Activated T-helper 17 cell treated with anti-CD3 and anti-CD28 coated beads, Interleukin-2, amount 50 U/mL, for 72 hours (primary cell): ENCODE results near the gene RANBP9. TPM values are rescaled to one million over a fixed set of nuclear protein-coding genes. Genes with fewer than 3 reads are reported as not detected.
A peak's percentile ranks its signal among the peaks of the same experiment; 100 is the strongest.

Source experiments
- ATAC-seq: fragments of 150-1000 bp; cut with Tn5 transposase; replicated peaks from 2 replicates; pipeline ENCODE4 v1.10.0; 2021; ENCODE audit warnings: mild to moderate bottlenecking, moderate library complexity
- H3K27ac Mint-ChIP-seq: one replicate; pipeline ENCODE4 v1.8.0; 2022; ENCODE audit warnings: mixed read lengths
- H3K27me3 Mint-ChIP-seq: one replicate; pipeline ENCODE4 v1.8.0; 2022; ENCODE audit warnings: mixed read lengths
- H3K36me3 Mint-ChIP-seq: one replicate; pipeline ENCODE4 v1.8.0; 2022; ENCODE audit warnings: low read depth, mild to moderate bottlenecking, mixed read lengths
- H3K4me1 Mint-ChIP-seq: one replicate; pipeline ENCODE4 v1.8.0; 2022; ENCODE audit warnings: mixed read lengths
- H3K4me3 Mint-ChIP-seq: one replicate; pipeline ENCODE4 v1.8.0; 2022; ENCODE audit warnings: mild to moderate bottlenecking, mixed read lengths
- H3K9me3 Mint-ChIP-seq: one replicate; pipeline ENCODE4 v1.8.0; 2022; ENCODE audit warnings: mixed read lengths
- total RNA-seq, 2 donors: library from RNA; stranded (reverse); gene quantifications; one replicate each; pipeline ENCODE4 v1.2.3, GENCODE V29; 2022

Gene RANBP9
- total RNA-seq, 2 donors from 2014 or later, result 57.3 to 68.2 TPM

DNA sequence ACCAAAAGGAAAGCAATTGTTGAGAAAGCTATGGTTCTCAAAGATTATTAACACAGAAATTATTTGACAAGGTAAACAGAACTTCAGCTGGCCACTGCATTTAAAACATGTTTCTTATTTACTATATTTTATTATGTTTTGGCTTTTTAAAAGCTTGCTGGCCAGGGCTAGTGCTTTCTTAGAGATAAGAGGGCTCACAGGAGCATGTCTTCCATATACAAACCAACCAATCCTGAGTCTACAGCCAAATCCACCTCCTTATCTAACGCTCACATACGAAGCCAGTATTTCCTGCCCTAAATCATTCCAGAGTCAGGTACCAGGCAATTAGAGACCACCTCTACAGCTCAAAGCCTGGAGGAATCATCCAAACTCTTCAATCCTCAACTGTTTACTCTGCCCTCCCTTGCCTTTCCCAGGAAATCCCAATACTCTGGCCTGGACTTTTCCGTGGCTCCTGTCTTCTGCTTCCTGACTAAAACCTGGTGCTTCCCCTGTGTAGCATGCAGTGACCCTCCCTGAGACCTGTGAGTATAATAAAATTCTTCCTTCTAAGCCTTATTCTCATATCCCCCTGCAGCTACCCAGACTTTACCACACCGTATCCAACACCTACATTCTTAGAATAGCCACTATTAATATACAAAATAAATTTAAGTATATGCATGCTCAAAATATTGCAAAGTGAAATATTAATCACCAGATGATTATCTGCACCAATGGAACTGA, 33.2 kb downstream of the RANBP9 start:
- H3K36me3 Mint-ChIP-seq, result peaks cover 44% of the 10 kb centered on the region
- no peaks in the 10 kb centered on the region for H3K27me3 Mint-ChIP-seq
- ATAC-seq, result no peak
- peaks cover 53% of the 10 kb centered on the region for H3K4me1 Mint-ChIP-seq
- peak overlapping the region; percentile 42 for H3K27ac Mint-ChIP-seq
- H3K4me3 Mint-ChIP-seq, result no peak overlapping the region
- peaks cover 5% of the 10 kb centered on the region for H3K9me3 Mint-ChIP-seq

DNA sequence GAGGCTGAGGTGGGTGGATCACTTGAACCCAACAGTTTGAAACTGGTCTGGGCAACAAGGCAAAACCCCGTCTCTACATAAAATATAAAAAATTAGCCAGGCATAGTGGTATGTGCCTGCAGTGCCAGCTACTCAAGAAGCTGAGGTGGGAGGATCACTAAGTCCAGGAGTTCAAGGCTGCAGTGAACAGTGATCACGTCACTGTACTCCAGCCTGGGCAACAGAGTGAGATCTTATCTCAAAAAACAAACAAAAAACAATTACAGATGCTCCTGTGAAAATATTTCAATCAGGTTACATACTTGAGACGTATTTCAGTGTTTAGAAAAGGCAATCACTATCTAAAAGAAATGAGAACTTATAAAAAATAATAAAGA, 33.8 kb downstream of the RANBP9 start:
- H3K9me3 Mint-ChIP-seq, result peaks cover 5% of the 10 kb centered on the region
- H3K27me3 Mint-ChIP-seq, result no peaks in the 10 kb centered on the region
- H3K4me1 Mint-ChIP-seq, result peaks cover 54% of the 10 kb centered on the region
- H3K36me3 Mint-ChIP-seq, result peaks cover 46% of the 10 kb centered on the region
- no peak overlapping the region for H3K27ac Mint-ChIP-seq
- no peak overlapping the region for H3K4me3 Mint-ChIP-seq
- ATAC-seq, result no peak

DNA sequence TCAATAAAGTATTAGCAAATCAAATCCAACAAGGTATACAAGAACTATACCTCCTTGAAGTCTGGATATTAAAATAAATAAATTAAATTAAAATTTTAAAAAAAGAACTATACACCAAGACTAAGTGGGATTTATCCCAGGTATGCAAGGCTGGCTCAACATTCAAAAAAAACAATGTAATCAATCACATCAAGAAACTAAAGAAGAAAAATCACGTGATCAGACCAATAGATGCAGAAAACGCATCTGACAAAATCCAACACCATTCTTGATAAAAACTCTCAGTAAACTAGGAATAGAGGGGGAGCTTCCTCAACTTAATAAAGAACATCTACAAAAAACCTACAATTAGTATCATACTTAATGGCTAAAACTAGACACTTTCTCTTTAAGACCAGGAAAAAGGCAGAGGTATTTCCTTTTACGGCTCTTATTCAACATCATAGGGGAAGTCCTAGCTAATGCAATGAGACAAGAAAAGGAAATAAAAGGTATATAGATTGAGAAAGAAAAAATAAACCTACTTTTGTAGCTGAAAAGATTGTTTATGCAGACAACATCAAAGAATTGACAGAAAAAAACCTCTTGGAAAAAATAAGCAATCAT, 35.0 kb downstream of the RANBP9 start:
- Mint-ChIP-seq H3K27ac (no peak overlapping the region), H3K4me1 (peaks cover 63% of the 10 kb centered on the region)
- no peak for ATAC-seq

DNA sequence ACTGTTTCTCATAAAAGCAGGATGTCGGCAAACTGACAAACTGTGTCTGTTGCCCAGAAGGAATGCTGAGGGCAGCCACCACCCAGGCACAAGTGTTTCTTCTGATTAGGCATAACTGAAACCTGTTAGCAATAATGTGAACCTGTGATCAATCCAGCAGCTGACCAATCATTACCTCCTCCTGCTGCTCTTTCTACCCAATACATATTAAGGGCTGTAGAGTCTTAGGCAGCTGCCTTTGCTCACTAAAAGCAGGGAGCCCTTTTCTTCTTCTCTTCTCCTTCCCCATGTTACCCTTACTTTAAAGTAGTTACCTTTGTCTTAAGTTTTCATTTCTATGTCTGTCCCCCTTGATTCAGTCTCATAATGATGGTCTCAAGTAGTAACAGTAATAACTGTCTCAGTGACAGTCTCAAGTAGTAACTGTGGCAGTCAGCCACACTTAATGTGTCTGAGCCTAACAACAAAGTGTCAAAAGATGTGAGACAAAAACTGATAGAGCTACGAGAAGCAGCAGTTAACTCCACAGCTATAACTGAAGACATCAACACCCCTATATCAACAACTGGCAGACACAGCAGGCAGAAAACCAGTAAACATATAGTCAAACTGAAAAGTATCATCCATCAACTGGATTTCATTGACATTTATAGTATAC, 37.0 kb downstream of the RANBP9 start:
- Mint-ChIP-seq H3K36me3 (peaks cover 32% of the 10 kb centered on the region), H3K27ac (peak overlapping the region; percentile 58), H3K9me3 (peaks cover 5% of the 10 kb centered on the region), H3K27me3 (no peaks in the 10 kb centered on the region), H3K4me3 (peak overlapping the region; percentile 40), H3K4me1 (peaks cover 52% of the 10 kb centered on the region)
- peak; percentile 80 for ATAC-seq

More for the DNA sequence above, 35.0 kb downstream of the RANBP9 start:
- Mint-ChIP-seq H3K4me3 (peak overlapping the region; percentile 9), H3K36me3 (peaks cover 47% of the 10 kb centered on the region), H3K27me3 (no peaks in the 10 kb centered on the region), H3K9me3 (peaks cover 5% of the 10 kb centered on the region)

DNA sequence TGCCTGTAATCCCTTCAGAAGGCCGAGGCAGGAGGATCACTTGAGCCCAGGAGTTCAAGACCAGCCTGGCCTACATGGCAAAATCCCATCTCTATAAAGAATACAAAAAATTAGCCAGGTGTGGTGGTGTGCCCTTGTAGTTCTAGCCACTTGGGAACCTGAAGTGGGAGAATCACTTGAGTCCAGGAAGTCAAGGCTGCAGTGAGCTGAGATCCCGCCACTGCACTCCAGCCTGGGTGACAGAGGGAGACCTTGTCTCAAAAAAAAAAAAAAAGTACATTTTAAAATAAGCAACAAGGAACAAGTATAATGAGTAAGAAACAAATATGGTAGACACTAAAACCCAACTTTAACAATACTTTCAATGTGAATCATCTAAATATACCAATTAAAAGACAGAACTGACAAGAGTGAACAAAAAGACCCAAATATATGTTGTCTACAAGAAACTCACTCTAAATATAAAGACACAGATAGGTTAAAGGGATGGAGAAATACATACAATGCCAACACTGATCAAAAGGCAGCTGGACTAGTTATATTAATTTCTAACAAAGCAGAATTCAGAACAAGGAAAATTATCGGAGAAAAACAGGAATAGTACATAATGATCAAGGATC, 37.7 kb downstream of the RANBP9 start:
- H3K27ac Mint-ChIP-seq, result no peak overlapping the region

DNA sequence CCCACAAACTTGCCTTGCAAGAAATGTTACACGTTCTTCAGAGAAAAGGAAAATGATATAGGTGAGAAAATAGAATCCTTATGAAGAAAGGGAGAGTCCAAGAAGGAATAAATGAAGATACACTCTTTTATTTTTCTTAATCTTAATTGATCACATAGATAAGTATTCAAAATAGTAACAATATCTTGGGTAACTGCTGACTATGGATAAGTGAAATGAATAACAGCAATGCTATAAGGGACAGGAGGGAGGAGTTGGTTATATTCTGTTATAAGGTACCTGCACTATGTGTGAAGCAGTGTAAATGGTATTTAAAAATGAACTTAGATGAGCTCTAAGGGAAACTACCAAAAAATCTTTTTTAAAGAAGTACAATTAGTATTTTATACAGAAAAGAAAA, 38.3 kb downstream of the RANBP9 start:
- ATAC-seq, result no peak
- Mint-ChIP-seq H3K36me3 (peaks cover 21% of the 10 kb centered on the region), H3K4me3 (peak overlapping the region; percentile 19), H3K27ac (peak overlapping the region; percentile 51), H3K27me3 (no peaks in the 10 kb centered on the region), H3K4me1 (peaks cover 49% of the 10 kb centered on the region), H3K9me3 (peaks cover 5% of the 10 kb centered on the region)

More for the DNA sequence above, 37.7 kb downstream of the RANBP9 start:
- peaks cover 5% of the 10 kb centered on the region for H3K9me3 Mint-ChIP-seq
- peaks cover 27% of the 10 kb centered on the region for H3K36me3 Mint-ChIP-seq
- peak overlapping the region; percentile 40 for H3K4me3 Mint-ChIP-seq
- H3K4me1 Mint-ChIP-seq, result peaks cover 49% of the 10 kb centered on the region
- ATAC-seq, result peak; percentile 22
- no peaks in the 10 kb centered on the region for H3K27me3 Mint-ChIP-seq

DNA sequence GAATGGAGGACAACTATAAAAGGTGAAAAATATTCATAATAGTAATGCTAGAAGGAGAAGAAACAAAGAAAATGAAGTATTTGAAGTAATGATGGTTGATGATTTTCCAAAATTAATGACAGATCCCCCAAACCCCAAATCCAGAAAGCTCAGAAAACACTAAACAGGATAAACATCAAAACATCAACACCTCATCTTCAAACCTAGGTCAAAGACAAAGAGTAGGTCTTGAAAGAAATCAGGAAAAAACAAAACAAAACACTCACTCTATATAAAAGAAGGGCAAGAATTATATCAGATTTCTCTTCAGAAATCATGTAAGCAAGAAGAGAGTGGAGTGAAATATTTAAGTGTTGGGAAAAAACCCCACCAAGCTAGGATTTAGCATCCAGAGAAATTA, 38.7 kb downstream of the RANBP9 start:
- H3K4me1 Mint-ChIP-seq, result peaks cover 51% of the 10 kb centered on the region
- peak overlapping the region; percentile 51 for H3K27ac Mint-ChIP-seq
- no peaks in the 10 kb centered on the region for H3K27me3 Mint-ChIP-seq
- peaks cover 5% of the 10 kb centered on the region for H3K9me3 Mint-ChIP-seq
- ATAC-seq, result no peak
- peaks cover 20% of the 10 kb centered on the region for H3K36me3 Mint-ChIP-seq
- H3K4me3 Mint-ChIP-seq, result peak overlapping the region; percentile 19

DNA sequence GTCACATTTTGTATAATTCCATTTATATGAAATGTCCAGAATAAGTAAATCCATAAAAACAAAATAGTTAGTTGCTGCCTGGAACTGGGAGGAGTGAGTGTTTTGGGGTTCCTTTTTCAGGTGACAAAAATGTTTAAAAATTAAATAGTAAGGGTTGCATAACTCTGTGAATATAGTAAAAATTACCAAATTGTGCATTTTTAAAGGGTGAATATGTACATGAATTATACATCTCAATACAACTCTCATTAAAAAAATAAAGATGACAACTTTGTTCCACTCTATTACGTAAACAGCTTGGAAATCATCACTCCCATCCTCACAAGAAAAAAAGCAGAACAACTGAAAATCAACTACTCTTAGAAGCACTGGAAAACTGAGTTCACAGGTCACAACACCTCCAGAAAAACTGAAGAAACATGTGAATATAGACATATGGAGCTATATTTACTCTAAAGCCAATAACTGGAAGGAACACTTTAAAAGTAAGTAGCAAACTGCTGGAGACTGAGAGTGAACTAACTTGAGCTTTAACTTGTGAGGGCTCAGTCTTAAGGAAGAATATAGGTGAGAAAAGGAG, 40.0 kb downstream of the RANBP9 start:
- no peaks in the 10 kb centered on the region for H3K27me3 Mint-ChIP-seq
- H3K4me1 Mint-ChIP-seq, result peaks cover 59% of the 10 kb centered on the region
- peaks cover 2% of the 10 kb centered on the region for H3K9me3 Mint-ChIP-seq
- peak overlapping the region; percentile 6 for H3K4me3 Mint-ChIP-seq
- no peak for ATAC-seq
- H3K27ac Mint-ChIP-seq, result no peak overlapping the region
- peaks cover 14% of the 10 kb centered on the region for H3K36me3 Mint-ChIP-seq

DNA sequence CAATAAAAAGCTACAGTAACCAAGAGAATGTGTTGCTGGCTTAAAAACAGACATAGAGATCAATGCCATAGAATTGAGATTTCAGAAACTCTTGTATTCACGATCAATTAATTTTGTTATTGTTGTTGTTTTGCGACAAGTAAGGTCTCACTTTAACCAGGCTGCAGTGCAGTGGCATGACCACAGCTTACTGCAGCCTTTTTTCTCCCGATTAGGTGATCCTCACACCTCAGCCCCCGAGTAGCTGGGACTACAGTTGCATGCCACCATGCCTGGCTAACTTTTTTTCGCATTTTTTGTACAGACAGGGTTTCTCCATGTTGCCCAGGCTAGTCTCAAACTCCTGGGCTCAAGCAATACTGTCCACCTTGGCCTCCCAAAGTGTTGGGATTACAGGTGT, 42.2 kb downstream of the RANBP9 start:
- Mint-ChIP-seq H3K4me3 (peak overlapping the region; percentile 44), H3K27ac (peak overlapping the region; percentile 26), H3K4me1 (peaks cover 59% of the 10 kb centered on the region), H3K36me3 (peaks cover 14% of the 10 kb centered on the region), H3K9me3 (no peaks in the 10 kb centered on the region), H3K27me3 (no peaks in the 10 kb centered on the region)
- ATAC-seq, result no peak

DNA sequence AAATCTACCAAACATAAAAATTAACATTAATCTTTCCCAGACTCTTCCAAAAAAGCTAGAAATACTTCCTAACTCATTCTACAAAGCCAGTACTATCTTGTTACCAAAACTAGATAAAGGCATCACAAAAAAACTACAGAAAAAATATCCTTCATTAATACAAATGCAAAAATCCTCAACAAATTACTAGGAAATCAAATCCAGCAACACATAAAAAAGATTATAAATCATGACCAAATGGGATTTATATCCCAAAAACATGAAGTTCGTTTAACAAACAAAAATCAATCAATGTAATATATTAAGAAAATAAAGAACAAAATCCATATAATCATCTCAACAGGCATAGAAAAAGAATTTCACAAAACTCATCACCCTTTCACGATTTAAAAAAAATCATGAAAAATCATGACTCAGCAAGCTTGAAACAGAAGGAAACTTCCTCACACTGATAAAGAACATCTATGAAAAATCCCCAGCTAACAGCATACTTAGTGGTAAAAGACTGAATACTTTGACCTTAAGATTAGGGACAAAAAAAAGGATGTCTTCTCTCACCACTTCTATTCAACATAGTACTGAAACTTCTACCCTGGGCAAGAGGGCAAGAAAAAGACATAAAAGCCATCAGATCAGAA, 43.2 kb downstream of the RANBP9 start:
- Mint-ChIP-seq H3K27ac (peak overlapping the region; percentile 26), H3K4me3 (peak overlapping the region; percentile 44), H3K9me3 (no peaks in the 10 kb centered on the region), H3K27me3 (no peaks in the 10 kb centered on the region), H3K4me1 (peaks cover 63% of the 10 kb centered on the region), H3K36me3 (peaks cover 14% of the 10 kb centered on the region)
- peak; percentile 92 for ATAC-seq

DNA sequence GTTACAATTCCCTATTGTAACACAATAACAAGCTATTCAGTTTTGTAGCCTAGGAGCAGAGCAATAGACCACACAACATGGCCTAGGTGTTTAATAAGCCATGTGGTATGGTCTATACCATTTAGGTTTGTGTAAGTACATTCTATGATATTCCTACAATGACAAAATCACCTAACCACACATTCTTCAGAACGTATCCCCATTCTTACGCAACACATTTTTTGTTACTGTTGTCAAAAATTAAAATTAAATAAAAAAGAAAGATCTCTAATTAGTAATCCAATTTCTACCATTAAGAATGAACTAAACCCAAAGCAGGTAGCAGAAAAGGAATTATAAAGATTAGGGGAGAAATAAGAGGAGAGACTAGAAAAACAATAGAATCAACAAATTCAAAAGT, 44.0 kb downstream of the RANBP9 start:
- Mint-ChIP-seq H3K27ac (peak overlapping the region; percentile 26), H3K4me1 (peaks cover 63% of the 10 kb centered on the region), H3K27me3 (no peaks in the 10 kb centered on the region), H3K4me3 (peak overlapping the region; percentile 44), H3K9me3 (no peaks in the 10 kb centered on the region), H3K36me3 (peaks cover 6% of the 10 kb centered on the region)
- ATAC-seq, result no peak

DNA sequence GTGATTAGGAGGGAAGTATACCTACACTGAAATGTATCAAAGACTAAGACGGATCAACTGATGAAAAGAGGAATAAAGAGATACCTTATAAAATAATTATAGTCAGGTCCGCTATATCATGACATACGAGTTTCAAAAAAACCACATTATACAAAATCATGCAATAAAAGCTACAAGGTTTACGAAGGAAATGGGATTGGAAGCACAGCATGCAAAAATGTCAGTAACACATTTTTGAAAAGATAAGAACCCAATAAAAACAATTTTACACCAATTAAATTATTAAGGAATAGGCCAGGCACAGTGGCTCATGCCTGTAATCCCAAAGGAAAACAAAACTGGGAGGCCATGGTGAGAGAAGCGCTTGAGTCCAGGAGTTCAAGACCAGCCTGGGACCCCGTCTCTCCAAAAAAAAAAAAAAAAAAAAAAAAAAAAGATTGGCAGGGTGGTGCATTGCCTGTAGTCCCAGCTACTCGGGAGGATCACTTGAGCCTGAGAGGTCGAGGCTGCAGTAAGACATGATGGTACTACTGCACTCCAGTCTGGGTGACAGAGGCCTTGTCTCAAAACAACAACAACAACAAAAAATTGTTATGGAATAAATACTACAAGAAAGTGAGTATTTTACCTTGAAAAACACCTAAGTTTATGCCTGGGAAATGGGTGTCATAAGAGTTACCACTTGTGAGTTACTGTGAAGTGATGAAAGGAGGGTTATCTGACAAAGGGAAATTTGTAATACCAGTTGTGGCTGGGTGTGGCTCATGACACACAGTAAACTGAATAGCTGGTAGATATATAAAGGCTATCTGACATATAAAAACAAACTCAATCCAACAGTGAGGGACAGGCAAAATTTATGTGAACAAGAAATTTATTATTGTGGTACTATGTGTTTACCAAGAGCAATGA, 45.2 kb downstream of the RANBP9 start:
- no peaks in the 10 kb centered on the region for H3K9me3 Mint-ChIP-seq
- no peaks in the 10 kb centered on the region for H3K27me3 Mint-ChIP-seq
- H3K4me1 Mint-ChIP-seq, result peaks cover 63% of the 10 kb centered on the region
- H3K4me3 Mint-ChIP-seq, result peak overlapping the region; percentile 44
- peaks cover 5% of the 10 kb centered on the region for H3K36me3 Mint-ChIP-seq
- peak overlapping the region; percentile 23 for H3K27ac Mint-ChIP-seq
- ATAC-seq, result peak; percentile 79

DNA sequence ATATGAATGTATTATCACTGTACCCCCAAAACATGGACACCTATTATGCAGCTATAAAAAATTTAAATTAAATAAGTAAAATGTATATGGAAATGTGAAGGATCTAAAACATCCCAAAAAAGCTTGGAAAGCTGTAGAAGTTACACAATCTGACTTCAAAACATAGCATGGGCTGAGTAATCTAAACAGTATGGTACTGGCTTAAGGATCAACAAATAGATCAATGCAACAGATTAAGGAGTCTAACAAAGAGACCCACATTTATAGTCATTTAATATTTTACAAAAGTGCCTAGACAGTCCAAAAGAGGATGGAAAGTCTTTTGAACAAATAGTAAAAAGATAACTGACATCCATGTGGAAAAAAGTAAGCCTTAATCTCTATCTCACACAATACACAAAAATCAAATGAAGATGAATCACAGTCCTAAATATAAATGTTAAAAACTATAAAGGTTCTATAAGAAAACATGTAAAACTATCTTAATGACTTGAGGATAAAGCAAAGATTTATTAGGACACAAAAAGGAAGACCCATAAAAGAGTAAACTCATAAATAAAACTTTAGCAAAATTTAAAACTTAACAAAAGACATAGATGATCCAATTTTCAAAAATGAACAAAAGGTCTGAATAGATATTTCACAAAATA, 46.8 kb downstream of the RANBP9 start:
- ATAC-seq, result no peak
- Mint-ChIP-seq H3K4me3 (peak overlapping the region; percentile 44), H3K27ac (peak overlapping the region; percentile 23), H3K9me3 (no peaks in the 10 kb centered on the region), H3K27me3 (no peaks in the 10 kb centered on the region), H3K36me3 (no peaks in the 10 kb centered on the region), H3K4me1 (peaks cover 76% of the 10 kb centered on the region)
